Immature natural killer cell (primary cell): ENCODE measurements around the gene RAPGEF3. TPM values are rescaled to one million over a fixed set of nuclear protein-coding genes. Genes with fewer than 3 reads are reported as not detected.

Experiments used
- DNase-seq, 3 donors: peaks; one replicate each; pipeline ENCODE4 v3.0.0; 2022; ENCODE audit warnings: mixed read lengths in 1 of 3
- H3K27ac Mint-ChIP-seq, 6 donors: one replicate each; pipeline ENCODE4 v1.8.0; 2020; ENCODE audit warnings: mixed read lengths in 6 of 6, mild to moderate bottlenecking in 5 of 6, inconsistent platforms in 4 of 6, moderate library complexity in 3 of 6
- H3K27me3 Mint-ChIP-seq, 3 donors: one replicate each; pipeline ENCODE4 v1.8.0; 2020 to 2021; ENCODE audit warnings: low read depth in 3 of 3, mild to moderate bottlenecking in 3 of 3, mixed read lengths in 3 of 3, moderate library complexity in 3 of 3, inconsistent platforms in 1 of 3
- H3K36me3 Mint-ChIP-seq, 3 donors: one replicate each; pipeline ENCODE4 v1.8.0; 2020; ENCODE audit warnings: mixed read lengths in 3 of 3, inconsistent platforms in 2 of 3, mild to moderate bottlenecking in 2 of 3
- H3K4me1 Mint-ChIP-seq, 2 donors: one replicate each; pipeline ENCODE4 v1.8.0; 2020; ENCODE audit warnings: inconsistent platforms in 2 of 2, mild to moderate bottlenecking in 2 of 2, mixed read lengths in 2 of 2, moderate library complexity in 1 of 2
- H3K4me3 Mint-ChIP-seq, 5 donors: one replicate each; pipeline ENCODE4 v1.8.0; 2020; ENCODE audit warnings: mild to moderate bottlenecking in 5 of 5, mixed read lengths in 5 of 5, inconsistent platforms in 3 of 5, moderate library complexity in 3 of 5
- H3K9me3 Mint-ChIP-seq, 6 donors: one replicate each; pipeline ENCODE4 v1.8.0; 2020; ENCODE audit warnings: mild to moderate bottlenecking in 6 of 6, mixed read lengths in 6 of 6, inconsistent platforms in 4 of 6, moderate library complexity in 3 of 6
- polyA plus RNA-seq, 3 donors: library from polyadenylated mRNA; unstranded; fragments of 300-500 nt; fragmentation: Illumina TruSeq; gene quantifications; one replicate each; pipeline ENCODE4 v1.2.3, GENCODE V29; 2021

Gene RAPGEF3
- polyA plus RNA-seq, 3 donors from 2014 or later = 0.25 TPM; not detected in 2

DNA sequence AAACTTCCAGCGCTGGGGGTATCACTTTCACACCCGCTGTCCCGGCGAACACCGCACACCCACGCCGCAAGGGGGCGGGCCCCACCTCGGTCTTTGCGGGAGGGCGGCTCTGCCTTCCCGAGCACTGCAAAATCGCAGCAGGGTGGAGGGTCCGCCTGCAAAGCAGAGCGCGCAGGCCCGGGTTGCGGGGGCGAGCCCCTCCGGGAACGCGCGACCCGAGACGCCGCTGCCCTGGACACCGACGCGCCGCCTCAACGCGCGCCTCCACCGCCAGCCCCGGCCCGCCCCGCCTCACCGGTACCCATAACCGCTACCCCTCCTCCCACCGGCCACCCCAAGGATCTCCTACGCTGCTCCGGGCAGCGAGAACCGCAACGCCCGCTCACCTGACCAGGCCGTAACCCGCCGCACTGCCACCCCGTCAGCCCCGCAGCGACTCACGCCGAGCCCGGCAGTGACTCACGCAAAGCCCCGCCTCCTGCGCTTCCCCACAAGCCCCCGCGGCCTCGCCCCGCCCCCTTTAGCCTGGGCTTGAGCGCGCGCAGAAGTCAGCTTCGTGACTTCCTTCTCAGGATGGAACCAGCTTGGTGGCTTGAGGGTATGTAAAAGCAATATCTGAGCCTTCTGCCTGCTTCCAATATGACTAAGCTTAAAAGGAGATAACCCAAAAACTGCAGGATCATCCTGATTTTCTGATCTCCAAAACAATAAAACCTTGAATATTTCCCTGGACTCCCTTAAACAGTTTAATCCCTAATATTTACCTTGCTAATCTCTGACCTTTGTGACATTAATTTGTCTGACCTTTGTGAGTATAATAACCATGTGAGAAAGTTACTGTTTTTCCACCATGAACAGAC lies 52.9 kb downstream of the RAPGEF3 start, which contains the start of gene RPAP3:
RPAP3 (minus strand) TSS at position 465 of the 860 bp plus-strand sequence. CDS start 3,190 bp downstream, outside the sequence.
- Mint-ChIP-seq H3K4me1 (peaks cover 45 to 63% of the 10 kb centered on the region in 2 donors), H3K9me3 (no peaks in the 10 kb centered on the region), H3K36me3 (peaks cover 0 to 2% (median under 1%) of the 10 kb centered on the region in 3 donors), H3K27me3 (peaks cover 9 to 24% (median 11%) of the 10 kb centered on the region in 3 donors), H3K4me3 (peak within 1 kb of the TSS; percentile 85 to 95 (median 93)), H3K27ac (peak within 1 kb of the TSS; percentile 89 to 100 (median 94))
- DNase-seq = peak; percentile 94 to 95 (median 95)

- H3K9me3 Mint-ChIP-seq = no peaks in the 10 kb centered on the region
- peaks cover 45 to 65% of the 10 kb centered on the region in 2 donors for H3K4me1 Mint-ChIP-seq
- H3K27me3 Mint-ChIP-seq = peaks cover 9 to 24% (median 11%) of the 10 kb centered on the region in 3 donors
- H3K27ac Mint-ChIP-seq = peak overlapping the region; percentile 84 to 94 (median 92)
- peaks cover 0 to 6% (median 6%) of the 10 kb centered on the region in 3 donors for H3K36me3 Mint-ChIP-seq
- DNase-seq = no peak
- H3K4me3 Mint-ChIP-seq = peak overlapping the region; percentile 85 to 95 (median 93)
Measured at GRCh38 chr12:47705229-47705565, 53.5 kb downstream of the RAPGEF3 start.

GRCh38 chr12:47704719-47705118 lies 54.0 kb downstream of the RAPGEF3 start:
- Mint-ChIP-seq H3K4me3 (peak overlapping the region; percentile 85 to 95 (median 93)), H3K9me3 (no peaks in the 10 kb centered on the region), H3K36me3 (peaks cover 3 to 6% (median 6%) of the 10 kb centered on the region in 3 donors), H3K4me1 (peaks cover 44 to 61% of the 10 kb centered on the region in 2 donors), H3K27ac (peak overlapping the region; percentile 84 to 94 (median 92)), H3K27me3 (peaks cover 9 to 24% (median 11%) of the 10 kb centered on the region in 3 donors)
- DNase-seq = no peak

- H3K9me3 Mint-ChIP-seq = no peaks in the 10 kb centered on the region
- H3K4me3 Mint-ChIP-seq = no peak overlapping the region
- no peak overlapping the region for H3K27ac Mint-ChIP-seq
- peaks cover 4 to 28% (median 11%) of the 10 kb centered on the region in 3 donors for H3K36me3 Mint-ChIP-seq
- H3K27me3 Mint-ChIP-seq = peaks cover 0 to 10% (median 2%) of the 10 kb centered on the region in 3 donors
- DNase-seq = no peak
- H3K4me1 Mint-ChIP-seq = peaks cover 17 to 24% of the 10 kb centered on the region in 2 donors
Measured at GRCh38 chr12:47700263-47700662, 58.4 kb downstream of the RAPGEF3 start.

DNA sequence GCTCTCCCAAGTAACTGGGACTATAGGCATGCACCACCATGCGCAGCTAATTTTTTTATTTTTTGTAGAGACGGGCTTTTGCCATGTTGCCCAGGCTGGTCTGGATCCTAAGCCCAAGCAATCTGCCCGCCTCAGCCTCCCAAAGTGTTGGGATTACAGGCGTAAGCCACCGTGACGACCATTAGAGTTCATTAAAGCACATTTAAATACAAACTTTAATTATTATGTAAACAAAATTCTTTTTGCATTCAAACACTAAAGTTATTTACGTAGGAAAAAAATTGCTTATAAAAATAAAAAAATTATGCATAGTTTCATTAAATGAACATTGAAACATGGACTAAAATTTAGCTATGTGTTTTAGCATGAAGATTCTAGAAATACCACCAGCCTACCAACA lies 60.0 kb downstream of the RAPGEF3 start:
- H3K36me3 Mint-ChIP-seq = peaks cover 18 to 38% (median 23%) of the 10 kb centered on the region in 3 donors
- no peaks in the 10 kb centered on the region for H3K9me3 Mint-ChIP-seq

GRCh38 chr12:47698055-47698454 lies 60.6 kb downstream of the RAPGEF3 start:
- no peaks in the 10 kb centered on the region for H3K27me3 Mint-ChIP-seq
- no peak for DNase-seq
- H3K4me1 Mint-ChIP-seq = peaks cover 0 to 4% of the 10 kb centered on the region in 2 donors
- H3K4me3 Mint-ChIP-seq = no peak overlapping the region
- no peak overlapping the region for H3K27ac Mint-ChIP-seq
- H3K9me3 Mint-ChIP-seq = no peaks in the 10 kb centered on the region
- H3K36me3 Mint-ChIP-seq = peaks cover 24 to 43% (median 25%) of the 10 kb centered on the region in 3 donors

More for the DNA sequence above, 60.0 kb downstream of the RAPGEF3 start:
- peaks cover 5 to 10% of the 10 kb centered on the region in 2 donors for H3K4me1 Mint-ChIP-seq
- H3K27me3 Mint-ChIP-seq = no peaks in the 10 kb centered on the region
- no peak overlapping the region for H3K27ac Mint-ChIP-seq
- H3K4me3 Mint-ChIP-seq = no peak overlapping the region
- DNase-seq = no peak

- H3K4me1 Mint-ChIP-seq = no peaks in the 10 kb centered on the region
- no peak overlapping the region for H3K4me3 Mint-ChIP-seq
- H3K9me3 Mint-ChIP-seq = no peaks in the 10 kb centered on the region
- H3K27me3 Mint-ChIP-seq = no peaks in the 10 kb centered on the region
- H3K36me3 Mint-ChIP-seq = peaks cover 15 to 40% (median 23%) of the 10 kb centered on the region in 3 donors
- no peak for DNase-seq
- H3K27ac Mint-ChIP-seq = no peak overlapping the region
Measured at GRCh38 chr12:47689215-47689614, 69.5 kb downstream of the RAPGEF3 start.

DNA sequence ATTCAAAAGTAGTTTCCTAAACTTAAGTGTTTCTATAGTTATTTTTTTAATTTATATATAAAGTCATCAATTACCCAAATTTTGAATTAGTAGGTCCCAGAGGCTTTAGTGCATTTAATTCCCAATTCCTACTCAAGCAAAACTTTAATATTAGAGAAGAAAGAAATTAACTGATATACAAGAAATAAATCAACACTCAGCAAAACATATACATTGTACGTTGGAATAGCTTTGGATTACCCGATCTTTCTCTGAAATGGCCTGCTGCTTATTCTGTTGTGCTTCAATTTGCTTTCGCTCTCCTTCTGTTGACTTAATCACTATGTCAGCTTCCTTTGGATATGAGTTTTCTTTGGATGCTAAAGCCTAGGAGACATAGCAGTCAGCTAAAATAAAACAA lies 71.0 kb downstream of the RAPGEF3 start:
- Mint-ChIP-seq H3K27me3 (no peaks in the 10 kb centered on the region), H3K9me3 (no peaks in the 10 kb centered on the region), H3K4me1 (no peaks in the 10 kb centered on the region), H3K27ac (no peak overlapping the region), H3K36me3 (peaks cover 16 to 30% (median 16%) of the 10 kb centered on the region in 3 donors), H3K4me3 (no peak overlapping the region)
- DNase-seq = no peak

DNA sequence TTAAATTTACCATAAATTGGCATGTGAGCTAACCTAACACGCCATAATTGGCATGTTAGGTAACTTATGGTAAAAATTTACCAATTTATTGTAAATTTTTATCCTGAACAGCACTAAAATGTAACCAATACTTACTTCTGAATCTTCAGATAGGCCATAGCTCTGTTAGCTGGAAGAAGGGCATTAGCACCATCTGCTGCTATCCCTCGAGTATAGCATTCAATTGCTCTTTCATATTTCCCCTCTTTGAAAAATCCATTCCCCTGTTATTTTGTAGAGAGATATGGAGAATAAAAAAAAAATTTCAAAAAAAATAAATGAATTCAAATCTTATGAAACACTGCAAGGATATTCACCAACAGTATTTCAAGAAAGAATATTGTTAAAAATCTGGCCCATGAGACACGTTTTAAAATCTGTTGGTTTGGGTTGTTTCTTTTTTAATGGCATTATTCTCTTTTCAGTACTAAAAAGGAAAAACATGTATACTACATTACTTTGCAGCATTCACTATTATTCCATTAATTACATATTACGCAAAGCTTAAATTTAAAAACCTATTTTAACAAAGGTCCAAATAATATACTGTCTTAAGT lies 71.9 kb downstream of the RAPGEF3 start:
- Mint-ChIP-seq H3K9me3 (no peaks in the 10 kb centered on the region), H3K4me3 (no peak overlapping the region), H3K27me3 (no peaks in the 10 kb centered on the region), H3K36me3 (peaks cover 12 to 28% (median 17%) of the 10 kb centered on the region in 3 donors), H3K27ac (no peak overlapping the region), H3K4me1 (no peaks in the 10 kb centered on the region)
- DNase-seq = peak in 1 of 3 donors; percentile 6

Other genes starting within 250 kb of the RAPGEF3 start
- gene RPAP3, start 52.9 kb downstream of the RAPGEF3 start, polyA plus RNA-seq = 10 to 100 TPM; 16.8 to 38.1 (median 23.1) TPM
- gene ENDOU, start 33.4 kb downstream of the RAPGEF3 start, polyA plus RNA-seq = not detected
- gene SLC48A1, start 14.4 kb upstream of the RAPGEF3 start, polyA plus RNA-seq = 1 to 10 TPM in 2 of 3 donors, under 1 TPM in 1; 0.54 to 5.6 (median 3.1) TPM
- gene HDAC7, start 61.0 kb upstream of the RAPGEF3 start, polyA plus RNA-seq = 10 to 100 TPM in 2 of 3 donors, 1 to 10 TPM in 1; 5.9 to 29.1 (median 11.5) TPM
- under 1 TPM in 1 of 3 donors, not detected in 2; 0.04 TPM for gene VDR, start 146.1 kb upstream of the RAPGEF3 start, polyA plus RNA-seq
- 10 to 100 TPM; 56.9 to 73.5 (median 62.6) TPM for gene TMEM106C, start 204.7 kb upstream of the RAPGEF3 start, polyA plus RNA-seq
- gene COL2A1, start 245.6 kb upstream of the RAPGEF3 start, polyA plus RNA-seq = not detected